ENCODE results near the gene CDC5L. TPM values are rescaled to one million over a fixed set of nuclear protein-coding genes. Genes with fewer than 3 reads are reported as not detected.

Gene CDC5L
- total and polyA plus RNA-seq, 11 donors, result 5.8 to 24.8 (median 18.5) TPM

DNA sequence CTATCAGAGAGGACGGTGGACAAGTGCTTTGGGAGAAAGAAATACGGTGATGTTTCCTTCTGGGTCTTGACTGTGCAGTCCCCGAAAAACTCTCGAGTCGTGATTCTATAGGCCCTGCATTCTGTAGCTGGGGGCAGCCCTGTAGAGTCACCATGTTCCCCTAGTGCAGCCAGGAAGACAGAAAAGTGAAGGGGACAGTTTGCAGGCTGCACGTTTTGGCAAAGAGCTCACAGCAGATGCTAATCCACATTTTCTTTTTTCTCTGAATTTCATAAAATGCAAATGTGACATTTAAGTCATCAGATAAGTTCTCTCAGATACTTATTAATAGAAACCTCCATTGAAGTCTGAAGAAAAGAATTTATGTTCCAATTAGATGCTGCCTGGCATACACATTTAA lies 25.6 kb upstream of the CDC5L start:
- H3K9me3 ChIP-seq, result no peaks in the 10 kb centered on the region
- intact Hi-C loops (cut with DNase I), result no loop called here

DNA sequence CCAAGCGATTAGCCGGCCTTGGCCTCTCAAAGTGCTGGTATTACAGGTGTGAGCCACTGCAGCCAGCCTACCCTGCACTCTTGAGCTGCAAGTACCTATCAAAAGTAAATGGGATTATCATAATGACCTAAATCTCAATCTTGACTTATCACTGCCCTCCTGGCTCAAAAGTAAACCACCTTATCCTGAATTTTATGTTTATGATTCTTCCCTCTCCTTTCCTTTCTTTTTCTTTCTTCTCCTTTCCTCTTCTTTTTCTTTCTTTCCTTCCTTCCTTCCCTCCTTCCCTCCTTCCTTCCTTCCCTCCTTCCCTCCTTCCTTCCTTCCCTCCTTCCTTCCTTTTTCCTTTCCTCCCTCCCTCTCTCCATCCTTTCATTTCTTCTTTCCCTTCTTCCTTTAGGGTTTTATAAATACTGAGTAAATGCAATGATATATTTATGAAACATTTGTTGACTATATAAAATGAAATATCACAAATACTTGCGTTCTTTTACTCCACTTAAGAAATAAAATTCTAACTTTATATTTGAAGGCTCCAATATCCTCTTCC lies 24.1 kb upstream of the CDC5L start:
- no peaks in the 10 kb centered on the region for H3K9me3 ChIP-seq
- no peak for TF ChIP-seq POLR2A (IDR thresholded peaks at IDR 0.05)
- TF ChIP-seq, protein P1, sequence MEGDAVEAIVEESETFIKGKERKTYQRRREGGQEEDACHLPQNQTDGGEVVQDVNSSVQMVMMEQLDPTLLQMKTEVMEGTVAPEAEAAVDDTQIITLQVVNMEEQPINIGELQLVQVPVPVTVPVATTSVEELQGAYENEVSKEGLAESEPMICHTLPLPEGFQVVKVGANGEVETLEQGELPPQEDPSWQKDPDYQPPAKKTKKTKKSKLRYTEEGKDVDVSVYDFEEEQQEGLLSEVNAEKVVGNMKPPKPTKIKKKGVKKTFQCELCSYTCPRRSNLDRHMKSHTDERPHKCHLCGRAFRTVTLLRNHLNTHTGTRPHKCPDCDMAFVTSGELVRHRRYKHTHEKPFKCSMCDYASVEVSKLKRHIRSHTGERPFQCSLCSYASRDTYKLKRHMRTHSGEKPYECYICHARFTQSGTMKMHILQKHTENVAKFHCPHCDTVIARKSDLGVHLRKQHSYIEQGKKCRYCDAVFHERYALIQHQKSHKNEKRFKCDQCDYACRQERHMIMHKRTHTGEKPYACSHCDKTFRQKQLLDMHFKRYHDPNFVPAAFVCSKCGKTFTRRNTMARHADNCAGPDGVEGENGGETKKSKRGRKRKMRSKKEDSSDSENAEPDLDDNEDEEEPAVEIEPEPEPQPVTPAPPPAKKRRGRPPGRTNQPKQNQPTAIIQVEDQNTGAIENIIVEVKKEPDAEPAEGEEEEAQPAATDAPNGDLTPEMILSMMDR (IDR thresholded peaks at IDR 0.05), result no peak
- intact Hi-C loops (cut with DNase I), result no loop called here
- no peaks in the 10 kb centered on the region for H3K36me3 ChIP-seq
- H3K27ac ChIP-seq, result no peak overlapping the region
- WGBS, 4 donors, result 89 to 96% (median 96%) methylated on average over 3 of the region's 3 CpGs
- ATAC-seq (no peak), DNase-seq (no peak)
- H3K4me3 ChIP-seq, result no peak overlapping the region
- peaks cover 0 to 12% (median 0%) of the 10 kb centered on the region in 9 donors for H3K27me3 ChIP-seq
- H3K4me1 ChIP-seq, result no peaks in the 10 kb centered on the region

More for the DNA sequence above, 25.6 kb upstream of the CDC5L start:
- TF ChIP-seq, protein P1 (IDR thresholded peaks at IDR 0.05), result no peak
- TF ChIP-seq POLR2A (IDR thresholded peaks at IDR 0.05), result no peak
- Histone ChIP-seq H3K27me3 (peaks cover 0 to 5% (median 0%) of the 10 kb centered on the region in 9 donors), H3K36me3 (no peaks in the 10 kb centered on the region), H3K27ac (no peak overlapping the region), H3K4me3 (no peak overlapping the region), H3K4me1 (no peaks in the 10 kb centered on the region)
- WGBS, 4 donors, result 74 to 79% (median 78%) methylated on average over 6 of the region's 6 CpGs
- ATAC-seq, result no peak
- DNase-seq, result no peak

DNA sequence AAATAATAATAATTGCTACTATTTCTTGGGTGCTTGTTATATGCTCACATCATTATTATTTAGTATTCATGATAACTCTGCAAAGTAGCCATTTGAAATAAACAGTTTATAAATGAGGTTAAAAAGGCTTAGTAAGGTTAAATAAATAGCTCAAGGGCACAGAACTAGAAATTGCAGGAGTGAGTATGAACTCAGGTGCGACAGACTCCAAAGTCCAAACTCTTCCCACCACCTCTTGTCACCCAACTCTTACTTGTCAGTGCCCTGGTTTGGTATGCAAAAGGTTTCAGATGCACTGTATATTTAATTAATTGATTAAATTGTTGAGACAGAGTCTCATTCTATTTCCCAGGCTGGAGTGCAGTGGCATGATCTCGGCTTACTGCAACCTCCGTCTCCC lies 20.7 kb upstream of the CDC5L start:
- Histone ChIP-seq H3K4me1 (no peaks in the 10 kb centered on the region), H3K36me3 (no peaks in the 10 kb centered on the region), H3K27ac (no peak overlapping the region), H3K27me3 (peaks cover 0 to 13% (median 0%) of the 10 kb centered on the region in 9 donors), H3K4me3 (no peak overlapping the region), H3K9me3 (no peaks in the 10 kb centered on the region)
- DNase-seq, result no peak
- no peak for TF ChIP-seq POLR2A (IDR thresholded peaks at IDR 0.05)
- 90 to 93% (median 91%) methylated on average over 3 of the region's 3 CpGs for WGBS, 4 donors
- intact Hi-C loops (cut with DNase I), result no loop called here
- ATAC-seq, result no peak

DNA sequence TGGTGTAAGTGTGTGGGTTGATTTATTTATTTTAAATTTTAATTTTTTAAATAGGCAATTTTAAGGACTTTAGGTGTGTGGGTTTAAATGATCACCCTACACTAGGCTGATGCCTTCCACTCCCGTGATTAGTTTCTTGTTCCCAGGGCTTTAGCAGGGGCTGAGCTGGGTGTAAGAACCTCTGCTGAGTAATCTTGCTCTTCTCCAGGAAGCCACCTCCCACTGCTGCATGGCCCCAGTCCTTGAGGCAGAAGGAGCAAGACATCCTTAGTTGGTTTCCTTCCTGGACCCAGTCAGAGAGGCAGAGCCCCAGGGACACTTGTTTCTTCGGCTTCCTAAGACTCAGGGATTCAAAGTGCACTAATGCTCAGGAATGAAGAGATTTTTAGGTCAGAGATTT lies 19.8 kb upstream of the CDC5L start:
- intact Hi-C loops (cut with DNase I), result no loop called here
- H3K27me3 ChIP-seq, result peaks cover 0 to 13% (median 0%) of the 10 kb centered on the region in 9 donors
- whole genome bisulfite sequencing, 4 donors, result 31 to 54% (median 42%) methylated on average over 2 of the region's 2 CpGs
- DNase-seq, result no peak
- no peaks in the 10 kb centered on the region for H3K4me1 ChIP-seq
- TF ChIP-seq, protein P1 (IDR thresholded peaks at IDR 0.05), result no peak
- TF ChIP-seq POLR2A (IDR thresholded peaks at IDR 0.05), result no peak
- H3K4me3 ChIP-seq, result no peak overlapping the region
- H3K9me3 ChIP-seq, result peaks cover 0 to 5% (median 0%) of the 10 kb centered on the region in 12 donors
- ATAC-seq, result no peak
- no peak overlapping the region for H3K27ac ChIP-seq
- H3K36me3 ChIP-seq, result no peaks in the 10 kb centered on the region

DNA sequence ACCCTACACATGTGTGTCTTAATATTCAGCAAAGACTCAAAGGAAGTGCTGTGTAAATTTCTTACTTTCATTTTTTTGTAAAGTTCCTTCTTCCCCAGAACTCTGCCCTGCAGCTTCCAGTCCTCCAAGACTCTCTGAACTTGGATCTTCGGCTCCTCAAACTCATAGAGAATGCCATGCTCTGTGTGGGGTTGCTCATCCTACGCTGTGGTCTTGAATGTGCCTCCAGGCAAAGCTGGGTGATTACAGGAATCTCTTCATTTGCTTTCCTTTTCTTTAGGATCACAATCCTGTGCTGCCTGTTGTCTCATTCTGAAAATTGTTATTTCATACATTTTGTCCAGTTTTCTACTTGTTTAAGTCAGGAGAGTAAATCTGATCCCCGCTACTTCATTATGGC lies 14.5 kb upstream of the CDC5L start:
- no peak overlapping the region for H3K4me3 ChIP-seq
- peaks cover 0 to 5% (median 0%) of the 10 kb centered on the region in 12 donors for H3K9me3 ChIP-seq
- H3K27ac ChIP-seq, result no peak overlapping the region
- intact Hi-C loops (cut with DNase I), result no loop called here
- peaks cover 0 to 9% (median 0%) of the 10 kb centered on the region in 9 donors for H3K27me3 ChIP-seq
- ATAC-seq, result no peak
- no peak for TF ChIP-seq POLR2A (IDR thresholded peaks at IDR 0.05)
- TF ChIP-seq, protein P1 (IDR thresholded peaks at IDR 0.05), result no peak
- 73 to 88% (median 81%) methylated on average over 3 of the region's 3 CpGs for WGBS, 4 donors
- no peaks in the 10 kb centered on the region for H3K4me1 ChIP-seq
- H3K36me3 ChIP-seq, result no peaks in the 10 kb centered on the region
- DNase-seq, result no peak

Measured in heart left ventricle (tissue), 16 donors.